Ishikawa (cell line): ENCODE results near the gene MTARC2.

Experiments
- CEBPB ChIP-seq: IDR thresholded peaks from 2 replicates; pipeline ENCODE4 v1.6.1; 2012
- CREB1 ChIP-seq: IDR thresholded peaks from 2 replicates; pipeline ENCODE4 v1.6.1; 2012; ENCODE audit warnings: low read depth
- EGR1 ChIP-seq: IDR thresholded peaks from 2 replicates; pipeline ENCODE4 v1.6.1; 2012
- EP300 ChIP-seq: IDR thresholded peaks from 2 replicates; pipeline ENCODE4 v1.6.1; 2012; ENCODE audit warnings: borderline replicate concordance
- FOXM1 ChIP-seq: IDR thresholded peaks from 2 replicates; pipeline ENCODE4 v1.6.1; 2012; ENCODE audit warnings: low read depth, borderline replicate concordance
- RAD21 ChIP-seq: IDR thresholded peaks from 2 replicates; pipeline ENCODE4 v1.6.1; 2012; ENCODE audit warnings: low read depth
- TAF1 ChIP-seq: IDR thresholded peaks from 2 replicates; pipeline ENCODE4 v1.6.1; 2012; ENCODE audit warnings: low read depth, mild to moderate bottlenecking
- TEAD4 ChIP-seq: IDR thresholded peaks from 2 replicates; pipeline ENCODE4 v1.6.1; 2012
- YY1 ChIP-seq: IDR thresholded peaks from 2 replicates; pipeline ENCODE4 v1.6.1; 2012; ENCODE audit warnings: low read depth
- TF ChIP-seq, protein P1 (sequence below): IDR thresholded peaks from 2 replicates; pipeline ENCODE4 v1.6.1; 2012; ENCODE audit warnings: low read depth, mild to moderate bottlenecking
- TF ChIP-seq, protein P2 (sequence below): IDR thresholded peaks from 2 replicates; pipeline ENCODE4 v1.6.1; 2012

DNA sequence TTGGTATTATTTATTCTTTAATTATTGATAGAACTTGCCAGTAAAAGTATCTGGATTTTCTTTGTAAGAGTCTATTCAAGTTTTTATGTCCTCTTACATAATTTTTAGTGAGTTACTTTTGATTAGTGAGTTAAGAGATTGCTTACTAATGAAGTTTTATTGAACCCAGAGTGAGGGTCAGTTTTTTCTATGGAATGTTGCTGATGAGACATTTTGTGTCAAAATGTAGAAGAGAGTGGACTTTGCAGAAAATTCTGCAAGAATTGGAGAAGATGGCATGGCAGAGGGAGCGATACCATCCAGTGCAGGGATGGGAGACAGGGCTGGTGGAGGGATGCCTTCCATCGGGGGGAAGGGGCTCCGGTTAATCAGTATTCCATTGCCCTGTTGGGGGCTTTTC lies 11.0 kb downstream of the MTARC2 start:
- no peak for TF ChIP-seq RAD21
- TF ChIP-seq, protein P1, sequence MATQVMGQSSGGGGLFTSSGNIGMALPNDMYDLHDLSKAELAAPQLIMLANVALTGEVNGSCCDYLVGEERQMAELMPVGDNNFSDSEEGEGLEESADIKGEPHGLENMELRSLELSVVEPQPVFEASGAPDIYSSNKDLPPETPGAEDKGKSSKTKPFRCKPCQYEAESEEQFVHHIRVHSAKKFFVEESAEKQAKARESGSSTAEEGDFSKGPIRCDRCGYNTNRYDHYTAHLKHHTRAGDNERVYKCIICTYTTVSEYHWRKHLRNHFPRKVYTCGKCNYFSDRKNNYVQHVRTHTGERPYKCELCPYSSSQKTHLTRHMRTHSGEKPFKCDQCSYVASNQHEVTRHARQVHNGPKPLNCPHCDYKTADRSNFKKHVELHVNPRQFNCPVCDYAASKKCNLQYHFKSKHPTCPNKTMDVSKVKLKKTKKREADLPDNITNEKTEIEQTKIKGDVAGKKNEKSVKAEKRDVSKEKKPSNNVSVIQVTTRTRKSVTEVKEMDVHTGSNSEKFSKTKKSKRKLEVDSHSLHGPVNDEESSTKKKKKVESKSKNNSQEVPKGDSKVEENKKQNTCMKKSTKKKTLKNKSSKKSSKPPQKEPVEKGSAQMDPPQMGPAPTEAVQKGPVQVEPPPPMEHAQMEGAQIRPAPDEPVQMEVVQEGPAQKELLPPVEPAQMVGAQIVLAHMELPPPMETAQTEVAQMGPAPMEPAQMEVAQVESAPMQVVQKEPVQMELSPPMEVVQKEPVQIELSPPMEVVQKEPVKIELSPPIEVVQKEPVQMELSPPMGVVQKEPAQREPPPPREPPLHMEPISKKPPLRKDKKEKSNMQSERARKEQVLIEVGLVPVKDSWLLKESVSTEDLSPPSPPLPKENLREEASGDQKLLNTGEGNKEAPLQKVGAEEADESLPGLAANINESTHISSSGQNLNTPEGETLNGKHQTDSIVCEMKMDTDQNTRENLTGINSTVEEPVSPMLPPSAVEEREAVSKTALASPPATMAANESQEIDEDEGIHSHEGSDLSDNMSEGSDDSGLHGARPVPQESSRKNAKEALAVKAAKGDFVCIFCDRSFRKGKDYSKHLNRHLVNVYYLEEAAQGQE: no peak
- TF ChIP-seq TEAD4: no peak
- no peak for TF ChIP-seq CREB1
- TF ChIP-seq FOXM1: no peak
- TF ChIP-seq YY1: no peak
- TF ChIP-seq EGR1: no peak
- no peak for TF ChIP-seq TAF1
- TF ChIP-seq CEBPB: no peak
- TF ChIP-seq, protein P2, sequence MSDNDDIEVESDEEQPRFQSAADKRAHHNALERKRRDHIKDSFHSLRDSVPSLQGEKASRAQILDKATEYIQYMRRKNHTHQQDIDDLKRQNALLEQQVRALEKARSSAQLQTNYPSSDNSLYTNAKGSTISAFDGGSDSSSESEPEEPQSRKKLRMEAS: no peak
- no peak for TF ChIP-seq EP300
